Gastroesophageal sphincter (tissue), 2 donors: Measurements from ENCODE around the gene MEG3.

ENCODE experiments used
- EP300 ChIP-seq: sonication (generic); formaldehyde crosslinking; IDR thresholded peaks from one replicate; pipeline ENCODE4 v1.6.1; 2017; ENCODE audit warnings: antibody characterized with exemption, mild to moderate bottlenecking
- POLR2A ChIP-seq, 2 donors: fragments of 450-650 bp; IDR thresholded peaks; one replicate each; pipeline ENCODE4 v1.6.1; 2017; ENCODE audit warnings: antibody characterized with exemption in 2 of 2, mild to moderate bottlenecking in 2 of 2, moderate library complexity in 1 of 2

DNA sequence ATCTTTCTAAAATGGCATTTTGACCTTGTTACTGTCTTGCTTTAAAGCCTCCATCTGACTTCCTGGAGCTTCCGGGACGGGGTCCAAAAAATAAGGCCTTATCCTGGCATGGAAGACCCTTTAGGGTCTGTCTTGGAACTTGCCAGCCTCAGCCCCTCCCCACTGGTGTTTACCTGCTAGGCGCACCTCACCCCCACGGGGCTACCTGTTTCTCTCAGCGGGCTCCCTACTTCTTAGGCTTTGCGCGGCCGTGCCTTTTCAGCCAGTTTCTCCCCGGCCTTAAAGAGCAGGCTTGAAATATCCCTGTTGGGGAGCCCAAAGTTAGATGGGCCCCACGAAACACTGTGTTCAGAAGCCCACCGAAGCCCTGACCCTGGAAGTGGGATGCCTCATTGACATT lies 72.5 kb downstream of the MEG3 start:
- TF ChIP-seq EP300 (no peak), POLR2A (IDR thresholded peaks at IDR 0.05) (no peak)
